Transverse colon (tissue), 4 donors: Measurements from ENCODE around the gene NR4A2. TPM values are rescaled to one million over a fixed set of nuclear protein-coding genes. Genes with fewer than 3 reads are reported as not detected.

Source experiments
- DNase-seq: peaks from one replicate; pipeline ENCODE4 v3.0.0-alpha.2; 2019
- H3K27ac ChIP-seq, 4 donors: fragments of 200-600 bp; sonication (generic); 2 replicates each; pipeline ENCODE4 v1.5.1; 2016 to 2018; ENCODE audit warnings: inconsistent platforms in 4 of 4
- H3K27me3 ChIP-seq: fragments of 200-600 bp; sonication (generic); 2 replicates; pipeline ENCODE4 v1.5.1; 2017; ENCODE audit warnings: inconsistent platforms
- H3K36me3 ChIP-seq, 4 donors: fragments of 200-600 bp; sonication (generic); 2 replicates each; pipeline ENCODE4 v1.5.1; 2017 to 2019; ENCODE audit warnings: inconsistent platforms in 4 of 4
- H3K4me1 ChIP-seq, 4 donors: fragments of 200-600 bp; sonication (generic); 2 replicates each; pipeline ENCODE4 v1.5.1; 2017 to 2020; ENCODE audit warnings: inconsistent platforms in 4 of 4
- H3K4me3 ChIP-seq, 4 donors: fragments of 200-600 bp; sonication (generic); 1 replicate in 1 of 4; 2 replicates in 3 of 4; pipeline versions ENCODE4 v1.5.1 to v1.6.1; 2017 to 2019; ENCODE audit warnings: inconsistent platforms in 4 of 4
- H3K9me3 ChIP-seq, 2 donors: fragments of 200-600 bp; sonication (generic); 2 replicates each; pipeline ENCODE4 v1.5.1; 2017 to 2019; ENCODE audit warnings: inconsistent platforms in 2 of 2
- CTCF ChIP-seq, 5 experiments: fragments of 200-600 bp in 3 of 5; fragments of 450-650 bp in 2 of 5; sonication (generic) in 3 of 5; IDR thresholded peaks; 1 replicate in 2 of 5; 2 replicates in 3 of 5; pipeline ENCODE4 v1.5.1; 2016 to 2017; ENCODE audit warnings: antibody characterized with exemption in 5 of 5, inconsistent platforms in 3 of 5, mild to moderate bottlenecking in 2 of 5, moderate library complexity in 1 of 5
- EP300 ChIP-seq: sonication (generic); formaldehyde crosslinking; IDR thresholded peaks from one replicate; pipeline ENCODE4 v1.6.1; 2017; ENCODE audit warnings: antibody characterized with exemption, low read depth
- POLR2A ChIP-seq: fragments of 450-650 bp; IDR thresholded peaks from one replicate; pipeline ENCODE4 v1.6.1; 2016; ENCODE audit warnings: antibody characterized with exemption, mild to moderate bottlenecking, moderate library complexity
- POLR2AphosphoS5 ChIP-seq, 3 donors: sonication (generic); formaldehyde crosslinking; IDR thresholded peaks; one replicate each; pipeline ENCODE4 v1.6.1; 2016; ENCODE audit warnings: antibody characterized with exemption in 3 of 3
- WGBS, 2 donors: methylation state at CpG; one replicate each; pipeline ENCODE4 v1.1.5; 2018; ENCODE audit warnings: low coverage in 1 of 2; 5-methylcytosine and 5-hydroxymethylcytosine counted together
- in situ Hi-C, 4 donors: fragments of 200-750 bp; cut with MboI; loops; one replicate each; pipeline versions ENCODE4 v1.15.0 to v1.15.1; 2017; ENCODE audit warnings: low sequenced_read_pairs in 3 of 4, low pct_ligation_motif_present in 1 of 4, low pct_unique_long_range_greater_than_20kb in 1 of 4
- intact Hi-C: fragments of 100-400 bp; cut with DNase I; formaldehyde crosslinking; loops from one replicate; pipeline ENCODE4 v1.15.1; 2023; ENCODE audit warnings: low total_unique reads
- total RNA-seq, 4 donors: library from RNA; depleted of rRNA; stranded (reverse); fragments of >200 nt; gene quantifications; one replicate each; pipeline ENCODE4 v1.1.0, GENCODE V29; 2016

The NR4A2 gene
- total RNA-seq, 4 donors from 2014 or later = 2.9 to 7.4 (median 4.1) TPM

- WGBS, 2 donors = 92 to 94% methylated on average over 13 to 38 of the region's 38 CpGs
- peaks cover 0 to 12% (median 7%) of the 10 kb centered on the region in 4 donors for H3K4me1 ChIP-seq
- TF ChIP-seq POLR2AphosphoS5 (IDR thresholded peaks at IDR 0.05) (no peak), CTCF (IDR thresholded peaks at IDR 0.05) (no peak), EP300 (no peak), POLR2A (no peak)
- no peak overlapping the region for H3K27ac ChIP-seq
- intact Hi-C loops (no loop called here), in situ Hi-C loops (loop anchor here in 3 of 4 donors (25.0 kb wide), 2 partner anchors 109 to 259 kb away; partner anchors contain the start of gene GPD2 (in 2 of the 3))
- H3K27me3 ChIP-seq = peaks cover 18% of the 10 kb centered on the region
- no peak for DNase-seq
- H3K9me3 ChIP-seq = no peaks in the 10 kb centered on the region
- H3K4me3 ChIP-seq = no peak overlapping the region
- no peaks in the 10 kb centered on the region for H3K36me3 ChIP-seq
These were observed 4.5 kb downstream of the NR4A2 start for GRCh38 chr2:156327835-156328695.

- no peak overlapping the region for H3K27ac ChIP-seq
- DNase-seq = no peak
- H3K4me1 ChIP-seq = peaks cover 0 to 24% (median 8%) of the 10 kb centered on the region in 4 donors
- peaks cover 33% of the 10 kb centered on the region for H3K27me3 ChIP-seq
- WGBS, 2 donors = 79 to 92% methylated on average over 7 to 12 of the region's 12 CpGs
- intact Hi-C loops (no loop called here), in situ Hi-C loops (loop anchor here in 3 of 4 donors (25.0 kb wide), 2 partner anchors 111 to 261 kb away; partner anchors contain the start of gene GPD2 (in 2 of the 3))
- H3K4me3 ChIP-seq = no peak overlapping the region
- H3K36me3 ChIP-seq = no peaks in the 10 kb centered on the region
- TF ChIP-seq EP300 (no peak), POLR2AphosphoS5 (IDR thresholded peaks at IDR 0.05) (no peak), CTCF (IDR thresholded peaks at IDR 0.05) (no peak), POLR2A (no peak)
- H3K9me3 ChIP-seq = no peaks in the 10 kb centered on the region
These were observed 5.9 kb downstream of the NR4A2 start for GRCh38 chr2:156326526-156327095.

GRCh38 chr2:156325688-156326525 lies 6.6 kb downstream of the NR4A2 start:
- no peak for TF ChIP-seq CTCF (IDR thresholded peaks at IDR 0.05)
- no peak overlapping the region for H3K4me3 ChIP-seq
- in situ Hi-C loops = loop anchor here in 3 of 4 donors (25.0 kb wide), 2 partner anchors 111 to 261 kb away; partner anchors contain the start of gene GPD2 (in 2 of the 3)
- intact Hi-C loops = no loop called here
- peaks cover 40% of the 10 kb centered on the region for H3K27me3 ChIP-seq
- no peak for DNase-seq
- no peaks in the 10 kb centered on the region for H3K9me3 ChIP-seq
- WGBS, 2 donors = 81 to 87% methylated on average over 7 to 12 of the region's 12 CpGs
- no peak overlapping the region for H3K27ac ChIP-seq
- peaks cover 0 to 24% (median 11%) of the 10 kb centered on the region in 4 donors for H3K4me1 ChIP-seq
- H3K36me3 ChIP-seq = no peaks in the 10 kb centered on the region

GRCh38 chr2:156323754-156324153 lies 8.8 kb downstream of the NR4A2 start:
- in situ Hi-C loops (no loop called here), intact Hi-C loops (no loop called here)
- no peaks in the 10 kb centered on the region for H3K36me3 ChIP-seq
- peaks cover 0 to 30% (median 20%) of the 10 kb centered on the region in 4 donors for H3K4me1 ChIP-seq
- peaks cover 57% of the 10 kb centered on the region for H3K27me3 ChIP-seq
- TF ChIP-seq POLR2AphosphoS5 (IDR thresholded peaks at IDR 0.05) (no peak), CTCF (IDR thresholded peaks at IDR 0.05) (no peak), EP300 (no peak), POLR2A (no peak)
- DNase-seq = no peak
- H3K27ac ChIP-seq = no peak overlapping the region
- no peak overlapping the region for H3K4me3 ChIP-seq
- no peaks in the 10 kb centered on the region for H3K9me3 ChIP-seq
- WGBS, 2 donors = 93 to 94% methylated on average over 2 of the region's 2 CpGs
